Ecto neural progenitor cell (in vitro differentiated cells): ENCODE data around the gene VAMP4.
"Not testable (repeated sequence)": the region's sequence is repeated elsewhere in the genome, so short reads cannot be mapped to it uniquely, and the experiment has no call there.

Experiments used
- DNase-seq: peaks from one replicate; pipeline ENCODE4 v3.0.0-alpha.2; 2018; ENCODE audit warnings: low spot score

Gene VAMP4

DNA sequence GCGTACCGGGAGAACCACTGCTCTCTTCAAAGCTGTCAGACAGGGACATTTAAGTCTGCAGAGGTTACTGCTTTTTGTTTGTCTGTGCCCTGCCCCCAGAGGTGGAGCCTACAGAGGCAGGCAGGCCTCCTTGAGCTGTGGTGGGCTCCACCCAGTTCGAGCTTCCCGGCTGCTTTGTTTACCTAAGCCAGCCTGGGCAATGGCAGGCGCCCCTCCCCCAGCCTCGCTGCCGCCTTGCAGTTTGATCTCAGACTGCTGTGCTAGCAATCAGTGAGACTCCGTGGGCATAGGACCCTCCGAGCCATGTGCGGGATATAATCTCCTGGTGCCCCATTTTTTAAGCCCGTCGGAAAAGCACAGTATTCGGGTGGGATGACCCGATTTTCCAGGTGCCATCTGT, 46.1 kb downstream of the VAMP4 start:
- not testable (repeated sequence) for DNase-seq

DNA sequence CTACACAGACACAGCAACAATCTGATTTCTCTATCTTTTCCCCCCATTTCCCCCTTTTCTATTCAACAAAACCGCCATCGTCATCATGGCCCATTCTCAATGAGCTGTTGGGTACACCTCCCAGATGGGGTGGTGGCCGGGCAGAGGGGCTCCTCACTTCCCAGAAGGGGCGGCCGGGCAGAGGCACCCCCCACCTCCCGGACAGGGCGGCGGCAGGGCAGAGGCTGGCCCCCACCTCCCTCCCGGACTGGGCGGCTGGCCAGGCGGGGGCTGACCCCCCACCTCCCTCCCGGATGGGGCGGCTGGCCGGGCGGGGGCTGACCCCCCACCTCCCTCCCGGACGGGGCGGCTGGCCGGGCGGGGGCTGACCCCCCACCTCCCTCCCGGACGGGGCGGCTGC, 48.3 kb downstream of the VAMP4 start:
- DNase-seq: not testable (repeated sequence)

DNA sequence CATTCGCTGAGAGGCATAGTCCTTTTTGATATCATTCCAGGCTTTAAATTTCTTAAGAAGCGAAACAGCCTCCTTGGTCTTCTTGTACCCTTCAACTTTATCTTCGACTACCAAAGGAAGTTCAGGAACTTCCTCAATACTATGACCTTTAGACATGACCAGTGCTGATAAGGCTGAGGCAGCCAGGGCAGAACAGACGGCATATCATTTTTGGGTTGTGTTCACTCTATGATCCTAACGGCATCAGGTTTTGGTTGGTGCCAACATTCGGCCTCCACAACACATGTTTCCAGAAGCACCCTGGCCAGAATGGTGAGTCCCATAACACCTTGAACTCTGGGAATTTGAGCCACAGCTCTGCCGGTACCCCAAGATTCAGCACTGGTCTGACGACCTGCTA, 58.0 kb downstream of the VAMP4 start:
- no peak for DNase-seq

DNA sequence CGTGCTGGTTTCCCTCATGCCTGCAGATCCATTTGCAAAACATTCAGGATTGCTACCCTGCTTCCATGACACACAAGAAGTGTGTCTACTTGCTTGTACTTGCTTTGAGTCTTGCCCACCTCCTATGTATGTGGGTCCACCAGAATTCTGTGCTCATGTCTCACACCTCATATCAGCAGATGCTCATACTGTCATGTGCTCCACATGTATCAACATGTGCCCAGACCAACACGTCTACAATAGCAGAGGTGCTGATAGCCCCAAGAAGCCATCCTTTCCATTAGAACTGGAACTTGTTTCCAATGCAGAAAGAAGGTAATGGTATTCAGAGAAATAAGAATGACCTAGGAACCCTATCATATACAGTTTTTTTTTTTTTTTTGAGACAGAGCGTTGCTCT, 61.5 kb downstream of the VAMP4 start:
- no peak for DNase-seq

- DNase-seq: no peak
These were observed 65.0 kb downstream of the VAMP4 start for GRCh38 chr1:171676823-171677222.

DNA sequence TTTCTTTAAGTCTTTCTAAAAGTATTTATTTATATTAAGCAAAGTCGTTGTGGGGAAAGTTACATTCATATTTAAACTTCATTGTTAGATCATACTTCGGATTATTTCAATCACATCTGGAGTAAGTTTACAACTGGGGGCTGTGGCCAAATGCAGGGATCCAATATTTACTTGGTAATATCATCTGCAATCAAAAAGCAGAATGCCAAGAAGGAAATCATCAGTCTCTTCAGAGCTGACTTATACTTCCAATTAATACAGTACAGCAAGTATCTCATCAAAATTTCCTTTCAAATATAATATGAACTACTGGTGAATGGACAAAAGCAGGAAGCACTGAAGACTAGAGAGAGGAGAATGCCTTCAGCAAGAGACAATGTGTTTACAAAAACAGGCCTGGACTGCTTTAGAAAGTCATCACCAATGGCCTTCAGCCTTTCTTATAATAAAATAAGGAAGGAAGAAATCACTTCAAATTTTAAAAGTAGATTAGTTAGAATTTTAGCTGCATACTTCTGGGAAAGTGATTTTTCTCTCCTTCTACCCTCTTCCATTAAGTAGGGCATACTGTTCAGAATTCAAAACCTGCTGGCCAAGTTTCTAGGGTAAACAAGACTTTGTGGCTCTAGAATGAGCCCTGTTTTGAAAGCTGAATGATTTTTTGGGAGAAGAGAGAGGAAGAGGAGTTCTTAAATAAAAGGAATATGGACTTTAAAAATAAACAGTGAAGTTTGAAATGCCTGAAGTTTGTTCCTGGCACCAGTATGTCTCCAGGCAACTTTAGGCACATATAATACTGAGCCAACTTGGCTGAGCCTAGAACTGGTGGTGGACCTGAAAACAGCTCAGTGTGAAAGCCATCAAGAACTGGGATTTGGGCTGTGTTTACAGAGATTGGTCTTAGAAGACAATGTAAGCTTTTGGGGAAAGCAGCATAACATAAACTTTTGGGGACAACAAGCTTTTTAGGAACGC, 67.1 kb downstream of the VAMP4 start:
- no peak for DNase-seq

- no peak for DNase-seq
These were observed 71.1 kb downstream of the VAMP4 start for GRCh38 chr1:171670739-171671138.

- DNase-seq: no peak
These were observed 73.5 kb downstream of the VAMP4 start for GRCh38 chr1:171668372-171668771.

DNA sequence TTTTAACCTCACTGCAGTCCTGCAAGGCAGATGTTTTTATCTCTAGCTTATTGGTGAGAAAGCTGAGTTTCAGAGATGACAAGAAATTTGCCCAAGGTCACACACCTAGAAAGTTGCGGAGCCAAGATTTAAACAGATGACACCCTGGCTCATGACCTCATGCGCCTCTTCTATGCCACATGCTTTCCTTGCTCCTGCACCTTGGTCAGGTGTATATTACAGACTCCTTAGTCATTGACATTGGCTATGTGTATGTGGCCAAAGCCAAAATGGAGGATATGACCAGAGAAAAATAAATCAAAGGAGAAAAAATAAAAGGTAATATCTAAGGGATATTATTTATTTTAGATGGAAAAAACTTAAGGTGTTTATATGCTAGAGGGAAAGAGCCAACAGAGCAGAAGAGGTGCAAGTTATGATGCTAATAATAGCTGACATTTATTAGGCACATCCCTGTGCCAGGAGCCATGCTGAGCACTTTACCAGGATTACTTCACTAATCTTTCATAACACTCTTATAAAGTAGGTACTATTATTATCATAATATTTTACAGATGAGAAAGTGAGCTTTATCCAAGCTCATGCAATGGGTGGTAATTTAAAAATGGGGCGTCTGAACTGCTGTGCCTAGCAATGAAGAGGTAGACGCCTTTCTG, 75.6 kb downstream of the VAMP4 start:
- DNase-seq: no peak

- no peak for DNase-seq
These were observed 76.9 kb downstream of the VAMP4 start for GRCh38 chr1:171664976-171665375.

DNA sequence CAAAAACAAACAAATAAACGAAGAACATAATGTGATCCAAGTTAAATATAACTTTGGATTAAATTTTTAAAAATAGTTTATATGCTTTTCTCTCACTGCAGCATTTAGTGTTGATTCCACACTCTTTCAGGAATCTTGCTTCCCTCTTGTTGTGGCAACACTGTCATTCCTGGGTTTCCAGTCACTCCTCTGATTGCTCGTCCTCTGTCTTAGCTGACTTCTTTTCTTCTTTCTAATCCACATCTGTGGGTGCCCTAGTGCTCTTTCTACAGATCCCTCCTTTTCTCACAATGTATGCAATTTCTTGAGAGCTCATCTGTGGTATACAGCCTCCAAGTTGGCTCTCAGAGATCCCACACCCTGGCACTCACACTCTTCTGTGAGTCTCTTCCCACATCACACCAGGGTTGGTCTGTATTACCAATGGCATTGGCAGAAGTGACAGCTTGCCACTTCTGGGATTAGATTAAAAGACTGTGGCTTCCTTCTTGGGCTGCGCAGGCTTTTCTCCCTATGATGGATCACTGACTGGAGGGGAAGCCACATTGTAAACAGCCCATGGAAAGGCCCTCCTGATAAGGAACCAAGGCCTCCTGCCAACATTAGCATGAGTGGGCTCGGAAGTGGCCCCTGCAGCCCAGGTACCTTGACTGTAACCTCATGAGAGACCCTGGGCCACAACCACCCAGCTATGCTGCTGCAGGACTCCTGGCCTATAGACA, 77.8 kb downstream of the VAMP4 start:
- no peak for DNase-seq

- DNase-seq: no peak
These were observed 78.6 kb downstream of the VAMP4 start for GRCh38 chr1:171663036-171663853.

GRCh38 chr1:171661076-171661650, 80.7 kb downstream of the VAMP4 start:
- DNase-seq: no peak

DNA sequence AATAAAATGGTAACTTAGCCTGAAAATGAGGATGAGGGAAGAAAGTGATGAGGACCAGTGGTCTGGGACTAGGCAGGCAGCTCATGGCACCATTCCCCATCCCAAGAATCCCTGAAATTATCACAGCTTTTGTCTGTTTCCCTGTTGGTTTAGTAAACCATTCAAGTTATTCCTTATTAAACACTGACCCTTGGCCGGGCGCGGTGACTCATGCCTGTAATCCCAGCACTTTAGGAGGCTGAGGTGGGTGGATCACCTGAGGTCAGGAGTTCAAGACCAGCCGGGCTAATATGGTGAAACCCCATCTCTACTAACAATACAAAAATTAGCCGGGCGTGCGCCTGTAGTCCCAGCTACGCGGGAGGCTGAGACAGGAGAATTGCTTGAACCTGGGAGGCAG, 85.7 kb downstream of the VAMP4 start:
- not testable (repeated sequence) for DNase-seq

DNA sequence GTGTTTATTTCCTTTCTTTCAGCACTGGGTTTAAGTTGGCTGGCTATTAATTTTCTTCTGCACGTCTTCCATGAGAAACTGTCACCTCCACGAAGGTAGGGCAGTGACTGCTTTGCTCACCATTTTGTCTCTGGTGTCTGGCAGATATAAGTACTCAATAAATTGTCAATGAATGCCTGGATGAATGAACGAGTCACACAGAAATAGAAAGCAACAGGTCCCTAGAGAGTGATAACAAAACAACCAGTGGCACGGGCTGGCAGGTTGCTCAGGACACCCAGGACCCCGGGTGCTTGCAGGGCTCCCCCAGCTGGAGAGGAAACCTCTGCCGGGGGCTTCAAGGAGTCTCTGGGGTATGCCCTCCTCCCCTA, 86.1 kb downstream of the VAMP4 start:
- no peak for DNase-seq

- peak; percentile 85 for DNase-seq
These were observed 86.7 kb downstream of the VAMP4 start for GRCh38 chr1:171654942-171655745.

DNA sequence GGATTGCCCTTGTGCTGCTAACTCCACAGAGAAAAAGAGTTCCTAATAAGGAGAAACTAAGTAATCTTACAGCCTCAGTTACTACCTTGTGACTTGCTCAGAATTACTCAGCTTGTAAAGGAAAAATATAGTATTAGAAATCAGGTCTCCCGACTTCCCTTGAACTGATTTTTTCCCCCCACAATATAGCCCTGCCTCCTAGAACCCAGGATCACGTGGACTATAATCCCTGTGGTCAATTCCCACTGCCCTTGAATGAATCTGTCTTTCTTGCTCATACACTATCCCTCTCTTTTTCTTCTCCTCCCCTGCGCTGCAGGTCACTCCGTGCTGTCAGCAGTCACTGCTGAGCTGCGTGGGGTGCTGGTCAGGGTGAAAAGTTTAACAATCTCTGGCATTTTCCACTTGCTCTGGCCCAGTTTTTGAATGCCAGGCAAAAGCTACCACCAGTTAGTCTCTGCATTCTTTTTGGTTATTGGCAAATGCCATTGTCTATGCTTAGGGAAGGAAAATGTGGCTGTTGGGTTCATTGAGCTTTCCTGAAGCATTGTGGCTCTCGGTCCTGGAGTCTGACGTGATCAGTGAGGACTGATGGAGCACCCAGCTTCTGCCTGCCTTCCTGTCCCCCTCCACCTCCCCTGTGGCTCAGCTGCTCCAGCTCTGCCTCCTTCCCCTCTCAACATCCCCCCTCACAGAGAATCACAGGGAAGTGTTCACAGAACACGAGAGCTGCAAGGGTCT, 87.5 kb downstream of the VAMP4 start:
- no peak for DNase-seq

GRCh38 chr1:171653796-171654195, 88.1 kb downstream of the VAMP4 start:
- DNase-seq: no peak

GRCh38 chr1:171652234-171652822, 89.5 kb downstream of the VAMP4 start, which contains the start of gene MYOC:
TSS of gene MYOC (minus strand) at chr1:171652688. CDS start at chr1:171652611, 77 bp downstream.
- DNase-seq: no peak
